Endodermal cell (in vitro differentiated cells): ENCODE measurements around the gene KLHL15. TPM values are rescaled to one million over a fixed set of nuclear protein-coding genes. Genes with fewer than 3 reads are reported as not detected.

ENCODE experiments used
- DNase-seq: peaks from one replicate; pipeline ENCODE4 v3.0.0-alpha.2; 2017
- H3K27ac ChIP-seq: 2 replicates; pipeline ENCODE4 v1.5.1; 2013; ENCODE audit warnings: mild to moderate bottlenecking, low read depth, low read length, moderate library complexity
- H3K27me3 ChIP-seq: 2 replicates; pipeline ENCODE4 v1.6.1; 2013; ENCODE audit warnings: mild to moderate bottlenecking, low read length, moderate library complexity; ENCODE audit not compliant: insufficient read depth, control insufficient read depth, poor library complexity, severe bottlenecking
- H3K36me3 ChIP-seq: 2 replicates; pipeline ENCODE4 v1.7.0; 2013; ENCODE audit warnings: mild to moderate bottlenecking, low read length, moderate library complexity; ENCODE audit not compliant: control insufficient read depth, insufficient read depth
- H3K4me1 ChIP-seq: one replicate; pipeline ENCODE4 v1.7.0; 2013; ENCODE audit warnings: low read length; ENCODE audit not compliant: control insufficient read depth, insufficient read depth
- H3K4me3 ChIP-seq: 2 replicates; pipeline ENCODE4 v1.5.1; 2013; ENCODE audit warnings: mild to moderate bottlenecking, low read length, moderate library complexity
- H3K9ac ChIP-seq: 2 replicates; pipeline ENCODE4 v1.6.1; 2013; ENCODE audit warnings: mild to moderate bottlenecking, low read length, moderate library complexity; ENCODE audit not compliant: poor library complexity, severe bottlenecking; ENCODE audit errors: extremely low read depth
- H3K9me3 ChIP-seq: 2 replicates; pipeline ENCODE4 v1.6.1; 2013; ENCODE audit warnings: mild to moderate bottlenecking, low read length, moderate library complexity; ENCODE audit not compliant: control insufficient read depth
- H3K27ac Mint-ChIP-seq: 2 replicates; pipeline ENCODE4 v1.8.0; 2020; ENCODE audit warnings: mixed read lengths
- H3K27me3 Mint-ChIP-seq: 2 replicates; pipeline ENCODE4 v1.8.0; 2021; ENCODE audit warnings: mild to moderate bottlenecking, mixed read lengths; ENCODE audit not compliant: insufficient read depth
- H3K36me3 Mint-ChIP-seq: 2 replicates; pipeline ENCODE4 v1.8.0; 2020; ENCODE audit warnings: low read depth, mixed read lengths
- H3K4me1 Mint-ChIP-seq: 2 replicates; pipeline ENCODE4 v1.8.0; 2020; ENCODE audit warnings: mixed read lengths
- H3K4me3 Mint-ChIP-seq: 2 replicates; pipeline ENCODE4 v1.8.0; 2020; ENCODE audit warnings: mild to moderate bottlenecking, moderate library complexity, mixed read lengths
- H3K9me3 Mint-ChIP-seq: 2 replicates; pipeline ENCODE4 v1.8.0; 2020; ENCODE audit warnings: mild to moderate bottlenecking, mixed read lengths
- CTCF ChIP-seq: fragments of 200-600 bp; sonication (generic); conservative IDR thresholded peaks from 2 replicates; pipeline ENCODE4 v1.5.0; 2021; ENCODE audit warnings: antibody characterized with exemption, mild to moderate bottlenecking
- WGBS, 2 experiments: methylation state at CpG; one replicate each; pipeline versions ENCODE4 v1.1.5 to v1.1.7; 2013; ENCODE audit warnings: missing lambda C conversion rate in 2 of 2, mixed read lengths in 1 of 2; ENCODE audit not compliant: insufficient coverage in 1 of 2, insufficient read length in 1 of 2; 5-methylcytosine and 5-hydroxymethylcytosine counted together
- total RNA-seq, 2 donors: library from RNA; stranded (reverse); fragmentation: NEBNext Ultra II Directional in 1 of 2; extraction: Animal tissue kit (Norgen Biotek cat#: 25700) in 1 of 2; gene quantifications; 2 replicates in 1 of 2; 3 replicates in 1 of 2; pipeline ENCODE4 v1.2.1, GENCODE V29; 2021

KLHL15 gene
- total RNA-seq, 2 donors from 2014 or later = 11.4 to 15.5 TPM

DNA sequence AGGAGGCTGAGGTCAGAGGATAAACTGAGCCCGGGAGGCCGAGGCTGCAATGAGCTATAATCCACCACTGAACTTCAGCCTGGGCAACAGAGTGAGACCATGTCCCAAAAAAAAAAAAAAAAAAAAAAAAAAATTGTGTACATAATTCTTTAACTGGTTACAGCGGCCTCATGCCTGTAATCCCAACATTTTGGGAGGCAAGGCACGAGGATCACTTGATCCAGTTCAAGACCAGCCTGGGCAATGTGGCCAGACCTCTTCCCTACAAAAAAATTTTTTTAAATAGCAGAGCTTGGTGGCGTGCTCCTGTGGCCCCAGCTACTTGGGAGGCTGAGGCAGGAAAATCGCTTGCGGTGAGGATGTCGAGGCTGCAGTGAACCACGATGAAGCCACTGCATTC, 9.3 kb downstream of the KLHL15 start:
- DNase-seq = no peak
- 96% methylated on average over 9 of the region's 9 CpGs; no CpG with 5 or more reads in 1 of the 2 experiments for WGBS, 2 experiments
- TF ChIP-seq CTCF = no peak
- H3K36me3 ChIP-seq = no peaks in the 10 kb centered on the region
- H3K36me3 Mint-ChIP-seq = peaks cover 14% of the 10 kb centered on the region
- H3K9ac ChIP-seq = no peak overlapping the region
- no peak overlapping the region for H3K27ac ChIP-seq
- H3K4me3 ChIP-seq = no peak overlapping the region
- H3K27me3 ChIP-seq = no peaks in the 10 kb centered on the region
- H3K4me1 ChIP-seq = no peaks in the 10 kb centered on the region
- H3K9me3 ChIP-seq = no peaks in the 10 kb centered on the region
- H3K4me1 Mint-ChIP-seq = no peaks in the 10 kb centered on the region
- H3K27ac Mint-ChIP-seq = no peak overlapping the region
- H3K27me3 Mint-ChIP-seq = no peaks in the 10 kb centered on the region
- H3K4me3 Mint-ChIP-seq = no peak overlapping the region
- no peaks in the 10 kb centered on the region for H3K9me3 Mint-ChIP-seq

DNA sequence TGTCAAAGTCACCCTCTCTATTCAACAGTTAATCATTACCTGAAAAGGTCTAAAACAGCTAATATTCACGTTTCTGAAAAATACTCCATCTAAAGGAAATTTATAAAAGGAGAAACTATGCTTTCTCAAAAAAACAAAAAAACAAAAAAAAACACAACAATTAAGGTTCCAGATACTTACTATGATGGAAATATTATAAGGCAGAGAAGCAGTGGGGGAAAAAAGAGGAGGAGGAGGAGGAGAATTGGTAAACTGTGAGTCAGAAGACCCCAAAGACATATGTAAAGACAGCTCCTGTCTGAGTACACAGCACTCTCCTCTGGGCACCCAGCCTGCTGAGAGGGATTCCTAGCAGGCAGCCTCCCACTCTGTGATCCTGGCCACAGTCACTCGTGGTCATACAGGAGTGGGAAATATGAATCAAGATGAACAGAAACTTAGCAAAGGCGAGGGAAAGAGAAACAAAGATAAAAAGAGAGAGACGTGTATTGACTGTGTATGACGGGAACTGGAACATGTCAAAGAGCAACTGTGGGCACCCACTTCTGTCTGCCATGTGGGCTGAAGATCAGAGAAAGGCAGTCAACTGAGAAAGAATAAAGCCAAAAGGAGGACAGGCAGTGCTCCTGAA, 12.5 kb downstream of the KLHL15 start:
- H3K27me3 ChIP-seq = no peaks in the 10 kb centered on the region
- 92% methylated on average over 2 to 5 of the region's 5 CpGs for WGBS, 2 experiments
- H3K27ac ChIP-seq = no peak overlapping the region
- Mint-ChIP-seq H3K27ac (peak overlapping the region; percentile 23), H3K4me3 (no peak overlapping the region), H3K9me3 (no peaks in the 10 kb centered on the region), H3K27me3 (no peaks in the 10 kb centered on the region), H3K4me1 (no peaks in the 10 kb centered on the region), H3K36me3 (peaks cover 21% of the 10 kb centered on the region)
- no peak for TF ChIP-seq CTCF
- no peak for DNase-seq
- no peaks in the 10 kb centered on the region for H3K4me1 ChIP-seq
- no peak overlapping the region for H3K9ac ChIP-seq
- H3K36me3 ChIP-seq = no peaks in the 10 kb centered on the region
- no peaks in the 10 kb centered on the region for H3K9me3 ChIP-seq
- H3K4me3 ChIP-seq = no peak overlapping the region

- 100% methylated on average over 1 of the region's 1 CpG; no CpG with 5 or more reads in 1 of the 2 experiments for WGBS, 2 experiments
- no peak for TF ChIP-seq CTCF
- H3K36me3 Mint-ChIP-seq = peaks cover 16% of the 10 kb centered on the region
- no peak overlapping the region for H3K9ac ChIP-seq
- no peaks in the 10 kb centered on the region for H3K27me3 Mint-ChIP-seq
- H3K4me1 Mint-ChIP-seq = no peaks in the 10 kb centered on the region
- no peak overlapping the region for H3K4me3 ChIP-seq
- H3K27me3 ChIP-seq = no peaks in the 10 kb centered on the region
- no peaks in the 10 kb centered on the region for H3K9me3 ChIP-seq
- no peak overlapping the region for H3K4me3 Mint-ChIP-seq
- H3K27ac Mint-ChIP-seq = no peak overlapping the region
- H3K27ac ChIP-seq = no peak overlapping the region
- H3K9me3 Mint-ChIP-seq = no peaks in the 10 kb centered on the region
- no peaks in the 10 kb centered on the region for H3K36me3 ChIP-seq
- H3K4me1 ChIP-seq = no peaks in the 10 kb centered on the region
- no peak for DNase-seq
Observed at GRCh38 chrX:24012266-24012665, 14.7 kb downstream of the KLHL15 start.
